Fibroblast of peridontal ligament (primary cell): ENCODE measurements around the gene PSMD9.
"Not testable (repeated sequence)": the region's sequence is repeated elsewhere in the genome, so short reads cannot be mapped to it uniquely, and the experiment has no call there.

Source experiments
- DNase-seq: peaks from one replicate; pipeline ENCODE4 v3.0.0-alpha.2; 2010; ENCODE audit errors: extremely low read depth

The PSMD9 gene

GRCh38 chr12:121873216-121873569 lies 15.4 kb upstream of the PSMD9 start:
- DNase-seq, result no peak

- DNase-seq, result no peak
Observed at GRCh38 chr12:121874071-121874470, 14.5 kb upstream of the PSMD9 start.

- DNase-seq, result no peak
Observed at GRCh38 chr12:121875582-121875981, 13.0 kb upstream of the PSMD9 start.

- DNase-seq, result not testable (repeated sequence)
Observed at GRCh38 chr12:121876080-121876447, 12.5 kb upstream of the PSMD9 start.

- DNase-seq, result no peak
Observed at GRCh38 chr12:121883315-121883660, 5.3 kb upstream of the PSMD9 start.

- DNase-seq, result not testable (repeated sequence)
Observed at GRCh38 chr12:121885129-121885528, 3.5 kb upstream of the PSMD9 start.

- no peak for DNase-seq
Observed at GRCh38 chr12:121888083-121888477, 510 bp upstream of the PSMD9 start.

- no peak for DNase-seq
Observed at GRCh38 chr12:121889274-121889624, 659 bp downstream of the PSMD9 start.

- peak; percentile 48 for DNase-seq
Observed at GRCh38 chr12:121889661-121890060, 1.1 kb downstream of the PSMD9 start.

GRCh38 chr12:121892673-121893561 lies 4.3 kb downstream of the PSMD9 start:
- no peak for DNase-seq

- peak; percentile 78 for DNase-seq
Observed at GRCh38 chr12:121893961-121894460, 5.4 kb downstream of the PSMD9 start.

- DNase-seq, result no peak
Observed at GRCh38 chr12:121894633-121895032, 6.0 kb downstream of the PSMD9 start.

- no peak for DNase-seq
Observed at GRCh38 chr12:121898287-121898686, 9.7 kb downstream of the PSMD9 start.

GRCh38 chr12:121899590-121899989 lies 11.0 kb downstream of the PSMD9 start:
- DNase-seq, result no peak

- no peak for DNase-seq
Observed at GRCh38 chr12:121903202-121903601, 14.6 kb downstream of the PSMD9 start.

- DNase-seq, result no peak
Observed at GRCh38 chr12:121905746-121906145, 17.2 kb downstream of the PSMD9 start.

GRCh38 chr12:121908702-121909101 lies 20.1 kb downstream of the PSMD9 start:
- DNase-seq, result no peak

GRCh38 chr12:121911824-121912585 lies 23.4 kb downstream of the PSMD9 start:
- DNase-seq, result no peak

- DNase-seq, result peak; percentile 49
Observed at GRCh38 chr12:121915841-121916321, 27.3 kb downstream of the PSMD9 start.

- peak; percentile 57 for DNase-seq
Observed at GRCh38 chr12:121916719-121917118, 28.1 kb downstream of the PSMD9 start.

GRCh38 chr12:121917950-121918678 lies 29.5 kb downstream of the PSMD9 start, which contains the start of gene CFAP251:
Gene CFAP251, plus strand, starts transcription at chr12:121918592. Its CDS starts 2,714 bp downstream, at chr12:121921306.
- DNase-seq, result peak; percentile 33

GRCh38 chr12:121918679-121919038 lies 30.1 kb downstream of the PSMD9 start:
- no peak for DNase-seq
